ENCODE data around the gene MYO7A.

Gene MYO7A

DNA sequence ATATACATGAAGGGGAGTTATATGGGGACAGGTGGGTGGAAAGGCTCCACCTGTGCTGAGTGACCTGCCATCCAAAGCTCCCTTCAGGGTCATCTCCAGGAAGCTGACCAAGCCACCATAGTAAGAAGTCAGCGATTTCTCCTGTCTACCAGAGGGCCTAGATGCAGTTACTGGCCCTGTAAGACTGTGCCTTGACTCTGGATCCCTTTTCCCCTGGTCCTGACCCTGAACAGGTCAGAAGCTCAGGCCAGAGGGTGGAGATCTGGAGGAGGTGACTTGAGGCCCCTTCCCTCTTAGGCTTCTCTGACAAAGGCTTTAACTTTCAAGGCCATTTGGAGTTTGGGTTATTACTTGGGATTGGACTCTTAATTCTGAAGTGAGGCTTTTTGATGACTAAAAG, 103.8 kb downstream of the MYO7A start:
- no peak for FAIRE-seq
- no peak for DNase-seq (ENCODE audit: insufficient read length, low spot score)
- TF ChIP-seq, protein P1, sequence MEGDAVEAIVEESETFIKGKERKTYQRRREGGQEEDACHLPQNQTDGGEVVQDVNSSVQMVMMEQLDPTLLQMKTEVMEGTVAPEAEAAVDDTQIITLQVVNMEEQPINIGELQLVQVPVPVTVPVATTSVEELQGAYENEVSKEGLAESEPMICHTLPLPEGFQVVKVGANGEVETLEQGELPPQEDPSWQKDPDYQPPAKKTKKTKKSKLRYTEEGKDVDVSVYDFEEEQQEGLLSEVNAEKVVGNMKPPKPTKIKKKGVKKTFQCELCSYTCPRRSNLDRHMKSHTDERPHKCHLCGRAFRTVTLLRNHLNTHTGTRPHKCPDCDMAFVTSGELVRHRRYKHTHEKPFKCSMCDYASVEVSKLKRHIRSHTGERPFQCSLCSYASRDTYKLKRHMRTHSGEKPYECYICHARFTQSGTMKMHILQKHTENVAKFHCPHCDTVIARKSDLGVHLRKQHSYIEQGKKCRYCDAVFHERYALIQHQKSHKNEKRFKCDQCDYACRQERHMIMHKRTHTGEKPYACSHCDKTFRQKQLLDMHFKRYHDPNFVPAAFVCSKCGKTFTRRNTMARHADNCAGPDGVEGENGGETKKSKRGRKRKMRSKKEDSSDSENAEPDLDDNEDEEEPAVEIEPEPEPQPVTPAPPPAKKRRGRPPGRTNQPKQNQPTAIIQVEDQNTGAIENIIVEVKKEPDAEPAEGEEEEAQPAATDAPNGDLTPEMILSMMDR (IDR thresholded peaks at IDR 0.05; ENCODE audit: insufficient read depth, missing control alignments): no peak

DNA sequence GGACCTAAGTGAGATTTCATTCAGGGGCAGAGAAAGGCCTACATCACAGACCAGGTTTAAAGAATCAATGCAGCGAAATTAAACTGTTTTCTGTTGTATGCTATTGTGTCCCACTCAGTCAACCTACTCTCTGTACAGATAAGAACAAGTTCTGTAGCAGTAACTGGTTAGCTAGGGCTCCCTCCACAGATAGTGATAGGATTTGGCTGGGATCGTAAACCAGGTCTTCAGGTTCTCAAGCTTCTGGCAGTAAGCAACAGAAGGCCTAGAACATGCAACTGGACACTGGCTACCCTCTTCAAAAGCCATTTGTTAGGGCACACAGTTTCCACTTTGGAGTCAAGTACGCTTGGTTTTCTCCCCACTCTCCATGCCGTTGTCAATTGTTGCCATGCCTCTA, 104.2 kb downstream of the MYO7A start:
- DNase-seq (ENCODE audit: insufficient read length, low spot score): no peak
- TF ChIP-seq, protein P1 (IDR thresholded peaks at IDR 0.05; ENCODE audit: insufficient read depth, missing control alignments): no peak
- FAIRE-seq: no peak

DNA sequence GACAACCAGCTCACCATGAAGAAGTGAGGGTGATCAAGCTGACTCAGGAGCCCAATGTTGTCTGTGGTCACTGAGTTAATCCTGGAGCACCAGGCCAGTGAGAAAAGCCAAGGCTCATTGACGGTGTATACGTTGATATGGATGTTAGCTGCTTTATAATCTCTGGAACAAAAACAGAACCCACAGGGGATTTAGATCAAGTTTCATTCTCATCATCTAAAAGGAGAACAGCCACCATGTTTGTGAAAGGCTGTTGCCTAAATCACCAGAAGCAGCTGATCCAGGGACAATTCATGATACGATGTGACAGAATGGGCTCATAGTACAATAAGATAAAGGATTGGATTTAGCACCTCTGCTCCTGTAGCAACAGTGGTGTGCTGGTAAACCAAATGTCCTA, 105.0 kb downstream of the MYO7A start:
- TF ChIP-seq, protein P1 (IDR thresholded peaks at IDR 0.05; ENCODE audit: insufficient read depth, missing control alignments): no peak
- DNase-seq (ENCODE audit: insufficient read length, low spot score): no peak
- FAIRE-seq: no peak

DNA sequence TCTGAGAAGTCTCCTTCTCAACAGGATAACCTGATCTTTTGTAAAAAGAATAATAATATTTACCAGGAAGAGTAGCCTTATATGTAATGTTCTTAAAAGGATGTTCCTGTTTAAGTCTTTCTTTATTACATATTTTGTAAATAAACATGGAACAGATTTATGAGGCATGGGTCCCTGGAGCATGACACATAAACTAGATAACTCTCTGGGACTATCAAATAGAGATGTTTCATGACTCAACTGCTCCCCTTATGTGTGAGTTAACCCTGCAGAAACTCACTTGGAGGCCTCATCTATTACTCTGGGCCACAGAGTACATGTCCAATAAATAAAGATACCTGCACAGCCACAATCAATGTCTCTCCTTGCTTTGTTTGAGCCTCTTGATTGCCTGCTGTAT, 108.9 kb downstream of the MYO7A start:
- FAIRE-seq (no peak), DNase-seq (ENCODE audit: insufficient read length, low spot score) (no peak)
- TF ChIP-seq, protein P1 (IDR thresholded peaks at IDR 0.05; ENCODE audit: insufficient read depth, missing control alignments): no peak

DNA sequence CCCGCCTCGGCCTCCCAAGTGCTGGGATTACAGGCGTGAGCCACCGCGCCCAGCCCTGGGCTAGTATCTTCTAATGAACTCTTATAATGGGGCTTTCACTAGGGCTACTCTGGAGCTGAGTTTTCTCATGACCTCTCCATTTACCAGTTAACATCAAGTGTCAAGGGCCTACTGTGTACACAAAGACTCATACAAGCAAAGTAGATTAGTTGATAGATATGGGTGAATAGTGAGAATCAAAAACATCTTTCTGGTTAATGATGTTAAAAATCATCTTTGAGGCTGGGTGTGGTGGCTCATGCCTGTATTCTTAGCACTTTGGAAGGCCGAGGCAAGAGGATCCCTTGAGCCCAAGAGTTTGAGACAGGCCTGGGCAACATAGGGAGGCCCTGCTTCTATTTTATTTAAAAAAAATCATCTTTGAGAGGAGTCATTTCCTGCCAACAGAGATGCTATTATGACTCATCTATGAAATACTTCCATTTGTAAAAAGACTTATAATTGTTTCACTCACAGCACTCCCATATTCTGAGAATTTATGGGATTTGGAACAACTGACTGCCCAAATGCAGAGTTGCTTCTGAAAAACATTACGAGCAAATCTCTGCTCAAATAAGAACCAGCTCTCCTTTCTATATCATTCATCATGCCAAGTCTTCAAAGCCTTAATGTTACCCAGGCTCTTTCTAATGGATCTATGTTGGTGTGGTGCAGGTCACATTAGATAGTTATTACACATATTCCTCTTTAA, 116.4 kb downstream of the MYO7A start:
- DNase-seq (ENCODE audit: insufficient read length, low spot score) (no peak), FAIRE-seq (no peak)
- TF ChIP-seq, protein P1 (IDR thresholded peaks at IDR 0.05; ENCODE audit: insufficient read depth, missing control alignments): no peak

DNA sequence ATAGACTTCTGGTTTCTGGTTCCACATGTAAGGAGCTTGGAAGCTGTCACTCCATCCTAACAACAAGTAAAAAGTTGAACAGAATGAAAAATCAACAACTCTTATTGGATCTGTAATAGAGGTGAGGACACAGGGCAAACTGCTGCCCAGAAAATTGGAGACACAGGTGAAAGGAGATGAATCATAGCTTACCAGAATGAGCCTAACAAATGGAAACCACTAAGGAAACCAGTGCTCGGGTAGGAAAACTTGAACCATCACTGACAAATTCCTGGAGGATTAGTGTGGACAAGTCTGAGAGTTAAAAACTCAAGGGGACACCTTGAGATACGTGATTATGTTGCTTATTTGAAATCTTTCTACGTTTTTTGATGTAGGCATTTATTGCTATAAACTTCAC, 121.4 kb downstream of the MYO7A start:
- FAIRE-seq: no peak
- TF ChIP-seq, protein P1 (IDR thresholded peaks at IDR 0.05; ENCODE audit: insufficient read depth, missing control alignments): no peak
- no peak for DNase-seq (ENCODE audit: insufficient read length, low spot score)

DNA sequence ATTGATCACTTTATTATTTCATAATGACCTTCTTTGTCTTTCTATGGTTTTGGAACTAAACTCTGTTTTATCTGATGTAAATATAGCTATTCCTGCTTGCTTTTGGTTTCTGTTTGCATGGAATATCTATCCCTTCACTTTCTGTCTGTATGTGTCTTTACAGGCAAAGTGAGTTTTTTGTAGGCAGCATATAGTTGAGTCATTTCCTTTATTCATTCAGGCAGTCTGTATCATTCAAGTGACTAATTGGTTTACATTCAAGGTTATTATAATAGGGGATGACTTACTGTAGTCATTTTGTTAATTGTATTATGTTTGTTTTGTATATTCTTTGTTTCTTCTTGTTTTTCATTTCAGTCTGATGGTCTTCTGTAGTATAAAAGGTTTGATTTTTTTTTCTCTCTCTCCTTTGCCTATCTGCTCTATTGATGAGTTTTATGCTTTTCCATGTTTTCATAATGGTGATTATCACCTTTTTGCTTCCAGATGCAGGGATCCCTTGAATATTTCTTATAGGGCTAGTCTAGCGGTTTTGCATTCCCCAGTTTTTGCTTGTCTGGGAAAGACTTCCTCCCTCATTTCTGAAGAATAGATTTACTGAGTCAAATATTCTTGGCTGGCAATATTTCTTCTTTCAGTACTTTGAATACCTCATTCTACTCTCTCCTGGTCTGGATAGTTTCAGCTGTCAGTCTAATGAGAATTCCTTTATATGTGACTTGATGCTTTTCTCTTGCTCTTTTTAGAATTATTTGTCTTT, 123.0 kb downstream of the MYO7A start:
- FAIRE-seq: no peak

More for the DNA sequence above, 123.0 kb downstream of the MYO7A start:
- no peak for DNase-seq (ENCODE audit: insufficient read length, low spot score)
- TF ChIP-seq, protein P1 (IDR thresholded peaks at IDR 0.05; ENCODE audit: insufficient read depth, missing control alignments): no peak

Data from D721Med (cell line).